ENCODE measurements around the gene BMAL1.

BMAL1 gene

DNA sequence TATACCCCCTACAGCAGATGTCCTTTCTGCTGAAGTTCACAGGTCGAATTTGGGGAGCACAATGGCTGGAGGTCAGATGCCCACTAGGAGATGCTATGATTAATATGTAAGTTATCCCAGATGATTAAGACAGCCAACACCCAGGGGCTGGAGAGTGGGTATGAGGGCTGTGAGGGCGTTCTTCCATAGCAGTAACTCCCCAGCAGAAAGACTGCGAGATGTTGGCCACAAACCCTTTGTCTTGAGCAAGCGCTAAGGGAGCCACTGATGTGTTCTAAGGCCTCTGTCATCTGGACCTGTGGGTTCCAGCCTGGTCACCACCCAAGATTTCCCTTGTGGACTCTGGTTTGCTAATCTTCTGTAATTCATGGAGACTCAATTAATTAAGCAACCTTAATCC is 77.6 kb downstream of the BMAL1 start:
- Histone ChIP-seq H3K27me3 (ENCODE audit: low read length) (no peaks in the 10 kb centered on the region), H3K9ac (ENCODE audit: low read length) (no peak overlapping the region), H3K4me3 (ENCODE audit: insufficient read depth, low read length, poor library complexity, severe bottlenecking) (no peak overlapping the region), H3K9me3 (ENCODE audit: insufficient read depth, low read length) (no peaks in the 10 kb centered on the region), H3K27ac (ENCODE audit: low read depth, low read length) (no peak overlapping the region), H3F3A (ENCODE audit: insufficient read depth) (no peaks in the 10 kb centered on the region), H3K36me3 (ENCODE audit: low read length) (no peaks in the 10 kb centered on the region), H2AFZ (ENCODE audit: low read depth, low read length, severe bottlenecking) (no peak overlapping the region), H4K20me1 (ENCODE audit: low read depth, low read length) (no peaks in the 10 kb centered on the region), H3K9me2 (replicated peaks; ENCODE audit: insufficient read depth, low read length) (no peaks in the 10 kb centered on the region), H3K4me2 (ENCODE audit: low read depth, low read length, poor library complexity, severe bottlenecking) (no peak overlapping the region), H3K79me2 (ENCODE audit: insufficient read depth, low read length) (no peaks in the 10 kb centered on the region)
- TF ChIP-seq EZH2phosphoT487 (conservative IDR thresholded peaks at IDR 0.05; ENCODE audit: low read length) (no peak), CTCF (IDR thresholded peaks at IDR 0.05; ENCODE audit: insufficient read depth, low read length, poor library complexity, severe bottlenecking) (no peak)

- Histone ChIP-seq H3K27ac (ENCODE audit: low read depth, low read length) (no peak overlapping the region), H3K9me3 (ENCODE audit: insufficient read depth, low read length) (no peaks in the 10 kb centered on the region), H3K4me3 (ENCODE audit: insufficient read depth, low read length, poor library complexity, severe bottlenecking) (no peak overlapping the region), H3K9me2 (replicated peaks; ENCODE audit: insufficient read depth, low read length) (no peaks in the 10 kb centered on the region), H2AFZ (ENCODE audit: low read depth, low read length, severe bottlenecking) (no peak overlapping the region), H3K9ac (ENCODE audit: low read length) (no peak overlapping the region), H3K36me3 (ENCODE audit: low read length) (no peaks in the 10 kb centered on the region), H3K27me3 (ENCODE audit: low read length) (no peaks in the 10 kb centered on the region), H3K4me2 (ENCODE audit: low read depth, low read length, poor library complexity, severe bottlenecking) (no peak overlapping the region), H3F3A (ENCODE audit: insufficient read depth) (no peaks in the 10 kb centered on the region), H4K20me1 (ENCODE audit: low read depth, low read length) (no peaks in the 10 kb centered on the region), H3K79me2 (ENCODE audit: insufficient read depth, low read length) (no peaks in the 10 kb centered on the region)
- TF ChIP-seq CTCF (IDR thresholded peaks at IDR 0.05; ENCODE audit: insufficient read depth, low read length, poor library complexity, severe bottlenecking) (no peak), EZH2phosphoT487 (conservative IDR thresholded peaks at IDR 0.05; ENCODE audit: low read length) (no peak)
These were observed 79.6 kb downstream of the BMAL1 start for GRCh38 chr11:13357232-13357631.

DNA sequence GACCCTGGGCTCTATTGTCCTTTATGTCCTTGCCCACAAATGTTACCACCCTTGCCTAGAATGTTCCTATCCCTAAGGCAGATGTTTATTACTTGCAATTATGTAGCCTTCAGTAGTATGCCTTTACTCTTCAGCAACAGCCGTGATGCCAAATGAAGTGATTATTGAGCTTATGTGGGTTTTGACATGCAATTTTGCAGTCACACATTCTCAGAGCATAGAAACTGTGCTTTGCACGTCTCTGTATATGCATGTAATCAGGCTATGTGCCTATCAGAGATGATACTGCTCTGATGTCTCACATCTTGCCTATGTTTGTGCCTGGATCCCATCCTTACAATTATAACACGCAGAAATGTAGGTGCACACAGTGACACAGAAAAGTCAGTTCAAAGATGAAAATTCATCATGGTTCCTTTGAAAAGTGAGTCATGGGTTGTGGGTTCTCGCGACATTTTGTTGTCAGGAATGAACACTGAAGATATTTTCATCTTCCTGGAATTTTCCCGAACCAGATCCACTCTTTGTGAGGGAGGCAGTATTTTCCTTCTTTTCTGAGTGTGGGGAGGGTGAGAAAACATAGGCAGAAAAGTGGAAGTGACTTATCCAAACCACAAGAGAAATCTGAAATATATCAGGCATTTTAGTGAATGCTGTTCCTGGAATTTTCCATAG is 81.1 kb downstream of the BMAL1 start:
- Histone ChIP-seq H3K9me2 (replicated peaks; ENCODE audit: insufficient read depth, low read length) (no peaks in the 10 kb centered on the region), H3K9ac (ENCODE audit: low read length) (no peak overlapping the region), H3K27ac (ENCODE audit: low read depth, low read length) (no peak overlapping the region), H3F3A (ENCODE audit: insufficient read depth) (no peaks in the 10 kb centered on the region), H3K9me3 (ENCODE audit: insufficient read depth, low read length) (no peaks in the 10 kb centered on the region), H3K4me2 (ENCODE audit: low read depth, low read length, poor library complexity, severe bottlenecking) (no peak overlapping the region), H3K4me3 (ENCODE audit: insufficient read depth, low read length, poor library complexity, severe bottlenecking) (no peak overlapping the region), H3K36me3 (ENCODE audit: low read length) (no peaks in the 10 kb centered on the region), H3K27me3 (ENCODE audit: low read length) (no peaks in the 10 kb centered on the region), H2AFZ (ENCODE audit: low read depth, low read length, severe bottlenecking) (no peak overlapping the region), H3K79me2 (ENCODE audit: insufficient read depth, low read length) (no peaks in the 10 kb centered on the region), H4K20me1 (ENCODE audit: low read depth, low read length) (no peaks in the 10 kb centered on the region)
- TF ChIP-seq EZH2phosphoT487 (conservative IDR thresholded peaks at IDR 0.05; ENCODE audit: low read length) (no peak), CTCF (IDR thresholded peaks at IDR 0.05; ENCODE audit: insufficient read depth, low read length, poor library complexity, severe bottlenecking) (no peak)

All from SU-DHL-6 (cell line).